Fibroblast of lung (primary cell): Measurements from ENCODE around the gene ATP2A1. TPM values are rescaled to one million over a fixed set of nuclear protein-coding genes. Genes with fewer than 3 reads are reported as not detected.

Experiments used
- DNase-seq, 2 donors: peaks; one replicate each; pipeline versions ENCODE4 v3.0.0 to v3.0.0-alpha.2; 2010; ENCODE audit warnings: low read depth in 2 of 2
- H2AFZ ChIP-seq: 2 replicates; pipeline ENCODE4 v1.5.1; 2012; ENCODE audit warnings: low read length, control low read depth, inconsistent platforms
- H3K27ac ChIP-seq: 2 replicates; pipeline ENCODE4 v1.5.1; 2011; ENCODE audit warnings: low read length, control low read depth; ENCODE audit not compliant: insufficient read depth
- H3K27me3 ChIP-seq: 2 replicates; pipeline ENCODE4 v1.5.1; 2011; ENCODE audit warnings: mild to moderate bottlenecking, low read length; ENCODE audit not compliant: control insufficient read depth, insufficient read depth
- H3K36me3 ChIP-seq: 2 replicates; pipeline ENCODE4 v1.5.1; 2011; ENCODE audit warnings: low read length; ENCODE audit not compliant: control insufficient read depth, insufficient read depth
- H3K4me1 ChIP-seq: 2 replicates; pipeline ENCODE4 v1.5.1; 2011; ENCODE audit warnings: low read length; ENCODE audit not compliant: control insufficient read depth, insufficient read depth; ENCODE audit errors: extremely low read depth
- H3K4me2 ChIP-seq: 2 replicates; pipeline ENCODE4 v1.5.1; 2011; ENCODE audit warnings: low read length, control low read depth; ENCODE audit not compliant: insufficient read depth; ENCODE audit errors: extremely low read depth
- H3K4me3 ChIP-seq, 4 experiments: fragments of 200-600 bp in 1 of 4; sonication (generic) in 1 of 4; replicated peaks in 1 of 4; 2 replicates each; pipeline ENCODE4 v1.5.1; 2011 to 2016; ENCODE audit warnings: low read length in 4 of 4, low read depth in 3 of 4, mild to moderate bottlenecking in 3 of 4, control low read depth in 2 of 4, inconsistent platforms in 1 of 4, mixed read lengths in 1 of 4; ENCODE audit not compliant: insufficient read depth in 1 of 4; ENCODE audit errors: control extremely low read depth in 1 of 4
- H3K79me2 ChIP-seq: 2 replicates; pipeline ENCODE4 v1.5.1; 2012; ENCODE audit warnings: mild to moderate bottlenecking, low read length, inconsistent platforms; ENCODE audit not compliant: control insufficient read depth, insufficient read depth
- H3K9ac ChIP-seq: 2 replicates; pipeline ENCODE4 v1.5.1; 2011; ENCODE audit warnings: mild to moderate bottlenecking, low read length, control low read depth; ENCODE audit not compliant: insufficient read depth
- H3K9me3 ChIP-seq: 2 replicates; pipeline ENCODE4 v1.5.1; 2012; ENCODE audit warnings: low read depth, low read length; ENCODE audit not compliant: control insufficient read depth, insufficient read depth
- H4K20me1 ChIP-seq: 2 replicates; pipeline ENCODE4 v1.5.1; 2011; ENCODE audit warnings: low read length; ENCODE audit not compliant: control insufficient read depth, insufficient read depth; ENCODE audit errors: extremely low read depth
- EZH2 ChIP-seq: IDR thresholded peaks from 2 replicates; pipeline ENCODE4 v1.5.1; 2012; ENCODE audit warnings: low read length, control low read depth, mild to moderate bottlenecking; ENCODE audit errors: missing control alignments
- polyA plus RNA-seq, 2 donors: library from polyadenylated mRNA; depleted of rRNA in 1 of 2; stranded (reverse) in 1 of 2; unstranded in 1 of 2; fragments of >200 nt; gene quantifications; 2 replicates each; pipeline ENCODE4 v1.2.1, GENCODE V29; 2011 to 2012; ENCODE audit warnings: missing spikeins in 1 of 2
- total RNA-seq: library from RNA; depleted of rRNA; stranded (reverse); fragments of >200 nt; gene quantifications from 2 replicates; pipeline ENCODE4 v1.2.1, GENCODE V29; 2014
- TF ChIP-seq, protein P1 (sequence below), 2 donors: IDR thresholded peaks in 1 of 2; conservative IDR thresholded peaks in 1 of 2; 1 replicate in 1 of 2; 2 replicates in 1 of 2; pipeline ENCODE4 v1.5.1; 2011 to 2012; ENCODE audit warnings: low read length in 2 of 2, control low read depth in 1 of 2, inconsistent platforms in 1 of 2, low read depth in 1 of 2, mild to moderate bottlenecking in 1 of 2

Gene ATP2A1
- total and polyA plus RNA-seq, 2 donors (not counting 1 experiment from before 2014, with no cell fraction given), result 0.22 to 0.33 TPM

DNA sequence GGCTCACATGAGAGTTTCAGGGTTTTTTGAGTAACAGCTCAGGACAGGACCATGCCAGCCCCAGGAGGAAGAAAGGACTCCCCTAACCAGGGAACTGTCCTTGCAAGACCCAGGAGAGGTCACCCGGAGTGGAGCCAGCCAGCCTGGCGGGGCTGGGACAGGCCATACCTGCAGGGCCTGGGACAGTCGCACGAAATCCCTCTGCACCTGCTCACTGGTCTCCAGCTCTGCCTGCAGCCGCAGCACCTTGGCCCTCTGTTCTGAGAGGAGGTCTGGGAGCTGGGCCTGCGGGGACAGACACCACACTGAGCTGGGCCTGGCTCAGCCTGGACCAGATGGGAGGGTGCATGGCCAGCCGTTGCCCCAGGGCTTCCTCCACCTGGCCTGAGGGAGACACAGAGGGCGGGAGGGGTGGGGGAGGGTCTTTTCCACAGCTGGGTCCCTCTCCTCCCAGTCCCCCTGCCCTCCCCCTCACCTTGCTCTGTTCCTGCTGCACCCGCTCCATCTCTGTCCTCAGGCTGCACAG, 27.0 kb downstream of the ATP2A1 start:
- no peak overlapping the region for H3K27ac ChIP-seq
- H3K9me3 ChIP-seq, result no peaks in the 10 kb centered on the region
- H3K4me3 ChIP-seq, result no peak overlapping the region
- no peak for DNase-seq
- H3K4me2 ChIP-seq, result no peak overlapping the region
- H4K20me1 ChIP-seq, result no peaks in the 10 kb centered on the region
- H3K27me3 ChIP-seq, result no peaks in the 10 kb centered on the region
- H3K9ac ChIP-seq, result no peak overlapping the region
- H3K36me3 ChIP-seq, result peaks cover 6% of the 10 kb centered on the region
- H2AFZ ChIP-seq, result no peak overlapping the region
- TF ChIP-seq, protein P1, sequence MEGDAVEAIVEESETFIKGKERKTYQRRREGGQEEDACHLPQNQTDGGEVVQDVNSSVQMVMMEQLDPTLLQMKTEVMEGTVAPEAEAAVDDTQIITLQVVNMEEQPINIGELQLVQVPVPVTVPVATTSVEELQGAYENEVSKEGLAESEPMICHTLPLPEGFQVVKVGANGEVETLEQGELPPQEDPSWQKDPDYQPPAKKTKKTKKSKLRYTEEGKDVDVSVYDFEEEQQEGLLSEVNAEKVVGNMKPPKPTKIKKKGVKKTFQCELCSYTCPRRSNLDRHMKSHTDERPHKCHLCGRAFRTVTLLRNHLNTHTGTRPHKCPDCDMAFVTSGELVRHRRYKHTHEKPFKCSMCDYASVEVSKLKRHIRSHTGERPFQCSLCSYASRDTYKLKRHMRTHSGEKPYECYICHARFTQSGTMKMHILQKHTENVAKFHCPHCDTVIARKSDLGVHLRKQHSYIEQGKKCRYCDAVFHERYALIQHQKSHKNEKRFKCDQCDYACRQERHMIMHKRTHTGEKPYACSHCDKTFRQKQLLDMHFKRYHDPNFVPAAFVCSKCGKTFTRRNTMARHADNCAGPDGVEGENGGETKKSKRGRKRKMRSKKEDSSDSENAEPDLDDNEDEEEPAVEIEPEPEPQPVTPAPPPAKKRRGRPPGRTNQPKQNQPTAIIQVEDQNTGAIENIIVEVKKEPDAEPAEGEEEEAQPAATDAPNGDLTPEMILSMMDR (conservative IDR thresholded peaks at IDR 0.05 in 1 of 2, IDR thresholded peaks at IDR 0.05 in 1 of 2; ENCODE audit: low read depth in 1 of 2, low read length in 2 of 2), result no peak
- no peak for TF ChIP-seq EZH2
- no peaks in the 10 kb centered on the region for H3K4me1 ChIP-seq
- no peaks in the 10 kb centered on the region for H3K79me2 ChIP-seq

DNA sequence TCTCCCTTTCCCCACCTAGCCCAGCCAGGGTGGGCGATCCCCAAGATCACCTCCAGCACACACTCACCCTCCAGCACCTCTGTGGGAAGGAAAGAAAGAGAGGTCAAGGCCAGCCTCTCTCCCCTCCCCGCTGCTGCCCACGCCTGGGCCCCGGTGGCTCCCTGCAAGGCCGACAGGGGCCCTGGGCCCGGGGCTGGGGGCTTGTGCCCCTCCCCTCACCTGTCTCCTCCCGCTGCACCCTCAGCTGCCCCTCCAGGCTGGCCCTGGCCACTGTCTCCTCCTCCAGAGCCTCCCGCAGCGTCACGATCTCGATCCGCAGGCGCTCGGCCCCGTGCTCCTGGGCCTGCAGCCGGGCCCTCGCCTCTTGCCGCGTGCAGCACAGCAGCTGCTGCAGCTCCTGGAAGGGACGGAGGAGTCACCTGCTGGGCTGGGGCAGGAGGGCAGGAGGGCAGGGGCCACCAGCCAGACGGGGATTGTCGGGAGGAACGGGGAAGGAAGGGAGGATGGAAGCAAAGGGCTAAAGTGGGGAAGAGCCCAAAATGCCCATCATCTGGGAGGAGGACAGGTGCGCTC, 27.6 kb downstream of the ATP2A1 start:
- H2AFZ ChIP-seq, result no peak overlapping the region
- H4K20me1 ChIP-seq, result no peaks in the 10 kb centered on the region
- TF ChIP-seq, protein P1 (conservative IDR thresholded peaks at IDR 0.05 in 1 of 2, IDR thresholded peaks at IDR 0.05 in 1 of 2; ENCODE audit: low read depth in 1 of 2, low read length in 2 of 2), result no peak
- TF ChIP-seq EZH2, result no peak
- H3K79me2 ChIP-seq, result no peaks in the 10 kb centered on the region
- H3K4me1 ChIP-seq, result no peaks in the 10 kb centered on the region
- H3K9ac ChIP-seq, result no peak overlapping the region
- H3K27me3 ChIP-seq, result no peaks in the 10 kb centered on the region
- no peak overlapping the region for H3K27ac ChIP-seq
- peaks cover 10% of the 10 kb centered on the region for H3K36me3 ChIP-seq
- H3K4me2 ChIP-seq, result no peak overlapping the region
- H3K9me3 ChIP-seq, result no peaks in the 10 kb centered on the region
- DNase-seq, result no peak
- no peak overlapping the region for H3K4me3 ChIP-seq

DNA sequence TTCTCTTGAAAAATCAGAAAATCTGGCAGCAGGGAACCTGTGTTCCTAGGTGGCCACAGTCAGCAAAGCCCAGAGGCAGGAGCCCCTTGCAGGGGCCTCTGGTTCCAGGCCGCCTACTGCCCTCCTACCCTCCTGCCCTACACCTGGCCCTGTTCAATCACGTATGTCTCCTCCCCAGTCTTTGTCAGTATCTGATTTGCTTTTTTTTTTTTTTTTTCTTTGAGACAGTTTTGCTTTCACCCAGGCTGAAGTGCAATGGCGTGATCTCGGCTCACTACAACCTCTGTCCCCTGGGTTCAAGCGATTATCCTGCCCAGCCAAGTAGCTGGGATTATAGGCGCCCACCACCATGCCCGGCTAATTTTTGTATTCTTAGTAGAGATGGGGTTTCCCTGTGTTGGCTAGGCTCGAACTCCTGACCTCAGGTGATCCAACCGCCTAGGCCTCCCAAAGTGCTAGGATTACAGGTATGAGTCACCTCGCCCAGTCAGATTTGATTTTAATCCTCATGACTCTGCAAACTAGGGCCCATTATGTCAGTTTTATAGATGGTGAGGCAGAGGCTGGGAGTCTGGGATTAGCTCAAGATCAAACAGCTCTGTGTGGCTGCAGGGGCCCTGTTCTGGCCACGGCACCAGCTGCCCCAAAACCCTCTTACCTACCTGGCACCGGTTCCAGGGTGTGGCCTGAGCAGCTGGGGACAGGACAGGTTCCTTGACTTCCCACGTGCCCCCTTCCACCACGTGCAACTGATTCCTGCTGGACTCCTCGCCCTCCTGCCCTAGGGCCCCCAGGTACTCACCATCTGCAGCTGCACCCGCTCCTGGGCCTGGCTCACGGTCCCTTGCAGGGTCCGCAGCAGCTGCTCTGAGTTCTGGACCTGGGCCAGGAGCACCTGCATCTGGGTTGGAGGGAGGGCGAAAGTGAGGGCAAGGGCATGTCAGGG, 32.1 kb downstream of the ATP2A1 start:
- TF ChIP-seq, protein P1 (conservative IDR thresholded peaks at IDR 0.05 in 1 of 2, IDR thresholded peaks at IDR 0.05 in 1 of 2; ENCODE audit: low read depth in 1 of 2, low read length in 2 of 2), result no peak
- no peak for TF ChIP-seq EZH2
- Histone ChIP-seq H3K9me3 (no peaks in the 10 kb centered on the region), H3K27me3 (no peaks in the 10 kb centered on the region), H3K4me3 (no peak overlapping the region), H2AFZ (no peak overlapping the region), H3K4me1 (no peaks in the 10 kb centered on the region), H4K20me1 (no peaks in the 10 kb centered on the region), H3K79me2 (no peaks in the 10 kb centered on the region), H3K27ac (no peak overlapping the region), H3K36me3 (peaks cover 9% of the 10 kb centered on the region), H3K4me2 (no peak overlapping the region), H3K9ac (no peak overlapping the region)
- DNase-seq, result no peak
